MCF 10A (cell line): ENCODE data around the gene RFC5. TPM values are rescaled to one million over a fixed set of nuclear protein-coding genes. Genes with fewer than 3 reads are reported as not detected.

Experiments used
- BruUV-seq: library from RNA; stranded (reverse); fragments of 400-500 nt; replicated peaks from 2 replicates; lab custom pipeline; 2021; lab: Mats Ljungman, UMichigan
- CTCF ChIA-PET: fragments of 300-600 bp; sonication (Branson Sonifier 250); formaldehyde crosslinking; extraction: SDS; loops from one replicate; lab custom pipeline; 2021; ENCODE audit warnings: antibody characterized with exemption, inconsistent platforms; lab: Yijun Ruan, JAX
- POLR2A ChIA-PET: fragments of 300-600, 350-650 bp; sonication (Branson Sonifier 250); formaldehyde crosslinking; extraction: SDS; loops from one replicate; lab custom pipeline; 2020; ENCODE audit warnings: antibody characterized with exemption, inconsistent platforms; lab: Yijun Ruan, JAX
- DNase-seq: peaks from one replicate; pipeline ENCODE4 v3.0.0-alpha.2; 2018; ENCODE audit not compliant: unreplicated experiment
- H3K27ac Mint-ChIP-seq: one replicate; pipeline ENCODE4 v1.8.0; 2022; ENCODE audit warnings: mild to moderate bottlenecking, low read depth, mixed read lengths; ENCODE audit not compliant: unreplicated experiment
- H3K27me3 Mint-ChIP-seq: one replicate; pipeline ENCODE4 v1.8.0; 2022; ENCODE audit warnings: mixed read lengths; ENCODE audit not compliant: insufficient read depth, unreplicated experiment
- H3K36me3 Mint-ChIP-seq: one replicate; pipeline ENCODE4 v1.8.0; 2022; ENCODE audit warnings: mild to moderate bottlenecking, moderate library complexity, mixed read lengths; ENCODE audit not compliant: insufficient read depth, unreplicated experiment
- H3K4me1 Mint-ChIP-seq: one replicate; pipeline ENCODE4 v1.8.0; 2022; ENCODE audit warnings: mixed read lengths; ENCODE audit not compliant: insufficient read depth, unreplicated experiment
- H3K4me3 Mint-ChIP-seq: one replicate; pipeline ENCODE4 v1.8.0; 2022; ENCODE audit warnings: mild to moderate bottlenecking, moderate library complexity, mixed read lengths; ENCODE audit not compliant: unreplicated experiment
- H3K9me3 Mint-ChIP-seq: one replicate; pipeline ENCODE4 v1.8.0; 2022; ENCODE audit warnings: mixed read lengths; ENCODE audit not compliant: unreplicated experiment
- CTCF ChIP-seq: fragments of 200-600 bp; IDR thresholded peaks from one replicate; pipeline ENCODE4 v1.8.0; 2022; ENCODE audit warnings: antibody characterized with exemption, mild to moderate bottlenecking; ENCODE audit not compliant: unreplicated experiment
- intact Hi-C: fragments of 100-400 bp; cut with micrococcal nuclease; formaldehyde crosslinking; loops from 2 replicates; pipeline ENCODE4 v1.14.1; 2022
- total RNA-seq: library from RNA; stranded (reverse); gene quantifications from 2 replicates; pipeline ENCODE4 v1.2.3, GENCODE V29; 2022

Gene RFC5
- total RNA-seq, 1 experiment from 2014 or later, result 13.9 TPM

- Mint-ChIP-seq H3K4me1 (no peaks in the 10 kb centered on the region), H3K9me3 (no peaks in the 10 kb centered on the region), H3K4me3 (no peak overlapping the region), H3K36me3 (peaks cover 69% of the 10 kb centered on the region), H3K27me3 (no peaks in the 10 kb centered on the region), H3K27ac (peak overlapping the region; percentile 19)
- DNase-seq, result no peak
- TF ChIP-seq CTCF, result no peak
- intact Hi-C loops, result no loop called here
- ChIA-PET POLR2A (no interaction called here), CTCF (no interaction called here)
- BruUV-seq, result no TSS peak
Observed at GRCh38 chr12:118042091-118042490, 25.6 kb downstream of the RFC5 start.

DNA sequence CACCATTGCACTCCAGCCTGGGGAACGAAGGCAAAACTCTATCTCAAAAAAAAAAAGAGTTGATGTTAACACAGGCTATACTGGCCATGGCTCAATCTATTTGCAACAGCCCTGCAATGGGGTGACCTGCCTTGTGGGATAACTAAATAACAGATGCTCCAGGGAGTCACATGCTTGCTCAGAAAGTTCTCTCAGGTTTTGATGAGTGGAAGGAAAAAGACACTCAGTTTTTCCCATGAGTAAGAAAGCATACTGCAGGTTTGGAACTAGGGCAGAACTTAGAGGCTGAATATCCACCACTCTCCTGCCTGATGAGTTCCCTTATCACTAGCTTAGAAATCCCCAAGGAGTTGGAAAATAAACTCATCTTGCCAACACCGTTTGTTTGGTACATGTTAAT lies 27.6 kb downstream of the RFC5 start:
- intact Hi-C loops, result no loop called here
- Mint-ChIP-seq H3K4me3 (no peak overlapping the region), H3K9me3 (no peaks in the 10 kb centered on the region), H3K27me3 (no peaks in the 10 kb centered on the region), H3K4me1 (no peaks in the 10 kb centered on the region), H3K36me3 (peaks cover 56% of the 10 kb centered on the region), H3K27ac (no peak overlapping the region)
- CTCF ChIA-PET, result interaction anchor here (0.6 to 0.8 kb wide), 2 partner anchors 8 to 15 kb away, joined by 3 to 4 read pairs; no protein-coding TSS in a partner anchor
- POLR2A ChIA-PET, result interaction anchor here (1.1 kb wide), 1 partner anchor 169 kb away, joined by 3 read pairs; no protein-coding TSS in a partner anchor
- no TSS peak for BruUV-seq
- no peak for TF ChIP-seq CTCF
- DNase-seq, result no peak

- no TSS peak for BruUV-seq
- ChIA-PET CTCF (no interaction called here), POLR2A (interaction anchor here (1.1 kb wide), 1 partner anchor 170 kb away, joined by 3 read pairs; no protein-coding TSS in a partner anchor)
- intact Hi-C loops, result no loop called here
- Mint-ChIP-seq H3K4me1 (no peaks in the 10 kb centered on the region), H3K27me3 (no peaks in the 10 kb centered on the region), H3K9me3 (no peaks in the 10 kb centered on the region), H3K4me3 (no peak overlapping the region), H3K36me3 (peaks cover 61% of the 10 kb centered on the region), H3K27ac (no peak overlapping the region)
- DNase-seq, result no peak
- TF ChIP-seq CTCF, result no peak
Observed at GRCh38 chr12:118044577-118044976, 28.1 kb downstream of the RFC5 start.

- intact Hi-C loops, result no loop called here
- DNase-seq, result no peak
- H3K36me3 Mint-ChIP-seq, result peaks cover 70% of the 10 kb centered on the region
- no peaks in the 10 kb centered on the region for H3K27me3 Mint-ChIP-seq
- POLR2A ChIA-PET, result interaction anchor here (0.6 to 1.3 kb wide), 2 partner anchors 13 to 63 kb away, joined by 3 to 6 read pairs; no protein-coding TSS in a partner anchor
- H3K9me3 Mint-ChIP-seq, result no peaks in the 10 kb centered on the region
- H3K4me1 Mint-ChIP-seq, result peaks cover 5% of the 10 kb centered on the region
- TF ChIP-seq CTCF, result no peak
- H3K4me3 Mint-ChIP-seq, result no peak overlapping the region
- no TSS peak for BruUV-seq
- CTCF ChIA-PET, result no interaction called here
- no peak overlapping the region for H3K27ac Mint-ChIP-seq
Observed at GRCh38 chr12:118046430-118046829, 29.9 kb downstream of the RFC5 start.
